ENCODE measurements around the gene SH2D1A. TPM values are rescaled to one million over a fixed set of nuclear protein-coding genes. Genes with fewer than 3 reads are reported as not detected.

SH2D1A gene
- total and polyA plus RNA-seq, 10 of the 15 experiments (the other 5 are each of a cell fraction or from before 2014, with no cell fraction given) = 0.33 to 8.8 (median 0.54) TPM; not detected in 1

GRCh38 chrX:124413244-124413643, 66.9 kb downstream of the SH2D1A start (continued):
- TF ChIP-seq SUPT20H (IDR thresholded peaks at IDR 0.05; ENCODE audit: borderline replicate concordance, control insufficient read depth, low read depth, low read length) = no peak

- Histone ChIP-seq H3K27ac (ENCODE audit: control insufficient read depth, insufficient read depth) (no peak overlapping the region), H3K4me3 (no peak overlapping the region), H3K79me2 (ENCODE audit: control insufficient read depth, insufficient read depth, low read length) (no peaks in the 10 kb centered on the region), H3K36me3 (ENCODE audit: control insufficient read depth in 2 of 2, insufficient read depth in 2 of 2, low read length in 1 of 2) (no peaks in the 10 kb centered on the region), H3K9ac (ENCODE audit: control insufficient read depth, insufficient read depth, low read length) (no peak overlapping the region), H4K20me1 (ENCODE audit: control insufficient read depth, insufficient read depth) (no peaks in the 10 kb centered on the region), H2AFZ (ENCODE audit: control insufficient read depth, low read depth, low read length) (no peak overlapping the region), H3K9me3 (replicated peaks; ENCODE audit: control insufficient read depth, insufficient read depth, low read length) (no peaks in the 10 kb centered on the region), H3K4me1 (ENCODE audit: control insufficient read depth, insufficient read depth, low read length) (no peaks in the 10 kb centered on the region), H3K4me2 (ENCODE audit: control insufficient read depth, insufficient read depth) (no peak overlapping the region), H3K27me3 (replicated peaks in 1 of 2; ENCODE audit: control insufficient read depth in 2 of 2, insufficient read depth in 2 of 2, low read length in 1 of 2) (no peaks in the 10 kb centered on the region)
- TF ChIP-seq, protein P1, sequence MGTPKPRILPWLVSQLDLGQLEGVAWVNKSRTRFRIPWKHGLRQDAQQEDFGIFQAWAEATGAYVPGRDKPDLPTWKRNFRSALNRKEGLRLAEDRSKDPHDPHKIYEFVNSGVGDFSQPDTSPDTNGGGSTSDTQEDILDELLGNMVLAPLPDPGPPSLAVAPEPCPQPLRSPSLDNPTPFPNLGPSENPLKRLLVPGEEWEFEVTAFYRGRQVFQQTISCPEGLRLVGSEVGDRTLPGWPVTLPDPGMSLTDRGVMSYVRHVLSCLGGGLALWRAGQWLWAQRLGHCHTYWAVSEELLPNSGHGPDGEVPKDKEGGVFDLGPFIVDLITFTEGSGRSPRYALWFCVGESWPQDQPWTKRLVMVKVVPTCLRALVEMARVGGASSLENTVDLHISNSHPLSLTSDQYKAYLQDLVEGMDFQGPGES (IDR thresholded peaks at IDR 0.05) = no peak
- POLR2A ChIA-PET = no interaction called here
- RAD21 ChIA-PET (ENCODE audit: unreplicated experiment) = no interaction called here
- CTCF ChIA-PET = no interaction called here
- no peak for DNase-seq (ENCODE audit: low read depth, low spot score)
- BruUV-seq (replicated peaks) = no TSS peak
- SMC1A ChIA-PET (ENCODE audit: uncharacterized antibody, unreplicated experiment) = no interaction called here
- ATAC-seq = no peak
- 1% methylated on average over 5 of the region's 5 CpGs for WGBS (ENCODE audit: insufficient coverage, insufficient replicate concordance, low lambda C conversion rate, missing lambda C conversion rate)
- intact Hi-C loops (cut with micrococcal nuclease; ENCODE audit: unreplicated experiment) = no loop called here
- in situ Hi-C loops (cut with MboI) = loop anchor here (25.0 kb wide), 1 partner anchor 723 kb away; no protein-coding TSS in a partner anchor
- FAIRE-seq = no peak
Observed at GRCh38 chrX:124414281-124414680, 67.9 kb downstream of the SH2D1A start.

GRCh38 chrX:124415115-124415800, 68.9 kb downstream of the SH2D1A start:
- H3K36me3 ChIP-seq (ENCODE audit: control insufficient read depth in 2 of 2, insufficient read depth in 2 of 2, low read length in 1 of 2) = no peaks in the 10 kb centered on the region
- no peaks in the 10 kb centered on the region for H3K79me2 ChIP-seq (ENCODE audit: control insufficient read depth, insufficient read depth, low read length)
- no peak overlapping the region for H3K27ac ChIP-seq (ENCODE audit: control insufficient read depth, insufficient read depth)
- H3K27me3 ChIP-seq (replicated peaks in 1 of 2; ENCODE audit: control insufficient read depth in 2 of 2, insufficient read depth in 2 of 2, low read length in 1 of 2) = no peaks in the 10 kb centered on the region
- ChIA-PET POLR2A (no interaction called here), CTCF (no interaction called here), RAD21 (ENCODE audit: unreplicated experiment) (interaction anchor here (1.0 kb wide), 1 partner anchor 8 kb away, joined by 4 read pairs; no protein-coding TSS in a partner anchor), SMC1A (ENCODE audit: uncharacterized antibody, unreplicated experiment) (interaction anchor here (1.0 kb wide), 2 partner anchors 8 to 72 kb away, joined by 4 read pairs; no protein-coding TSS in a partner anchor)
- H3K4me3 ChIP-seq = no peak overlapping the region
- FAIRE-seq (no peak), ATAC-seq (peak; percentile 47), DNase-seq (ENCODE audit: low read depth, low spot score) (no peak)
- no TSS peak for BruUV-seq (replicated peaks)
- WGBS (ENCODE audit: insufficient coverage, insufficient replicate concordance, low lambda C conversion rate, missing lambda C conversion rate) = 26% methylated on average over 5 of the region's 5 CpGs
- H3K9ac ChIP-seq (ENCODE audit: control insufficient read depth, insufficient read depth, low read length) = no peak overlapping the region
- in situ Hi-C loops (cut with MboI) (loop anchor here (25.0 kb wide), 1 partner anchor 722 kb away; no protein-coding TSS in a partner anchor), intact Hi-C loops (cut with micrococcal nuclease; ENCODE audit: unreplicated experiment) (no loop called here)
- H3K4me2 ChIP-seq (ENCODE audit: control insufficient read depth, insufficient read depth) = no peak overlapping the region
- H3K9me3 ChIP-seq (replicated peaks; ENCODE audit: control insufficient read depth, insufficient read depth, low read length) = no peaks in the 10 kb centered on the region
- no peak overlapping the region for H2AFZ ChIP-seq (ENCODE audit: control insufficient read depth, low read depth, low read length)
- H4K20me1 ChIP-seq (ENCODE audit: control insufficient read depth, insufficient read depth) = no peaks in the 10 kb centered on the region
- H3K4me1 ChIP-seq (ENCODE audit: control insufficient read depth, insufficient read depth, low read length) = no peaks in the 10 kb centered on the region
- TF ChIP-seq SRF (IDR thresholded peaks at IDR 0.05; ENCODE audit: low read depth in 2 of 2, low read length in 2 of 2) (no peak), IKZF1 (conservative IDR thresholded peaks at IDR 0.05) (peak; percentile 51), NR2F1 (conservative IDR thresholded peaks at IDR 0.05) (no peak), STAT3 (IDR thresholded peaks at IDR 0.05; ENCODE audit: low read depth, low read length) (no peak), TCF3 (IDR thresholded peaks at IDR 0.05; ENCODE audit: borderline replicate concordance, insufficient read depth, low read depth, low read length) (no peak), RCOR1 (conservative IDR thresholded peaks at IDR 0.05; ENCODE audit: low read depth, low read length) (no peak), BHLHE40 (IDR thresholded peaks at IDR 0.05; ENCODE audit: borderline replicate concordance in 1 of 2, low read depth in 2 of 2, low read length in 1 of 2) (peak in 1 of 2 experiments; percentile 47; a peak in 1 of 4 replicates)
- TF ChIP-seq, protein P2, sequence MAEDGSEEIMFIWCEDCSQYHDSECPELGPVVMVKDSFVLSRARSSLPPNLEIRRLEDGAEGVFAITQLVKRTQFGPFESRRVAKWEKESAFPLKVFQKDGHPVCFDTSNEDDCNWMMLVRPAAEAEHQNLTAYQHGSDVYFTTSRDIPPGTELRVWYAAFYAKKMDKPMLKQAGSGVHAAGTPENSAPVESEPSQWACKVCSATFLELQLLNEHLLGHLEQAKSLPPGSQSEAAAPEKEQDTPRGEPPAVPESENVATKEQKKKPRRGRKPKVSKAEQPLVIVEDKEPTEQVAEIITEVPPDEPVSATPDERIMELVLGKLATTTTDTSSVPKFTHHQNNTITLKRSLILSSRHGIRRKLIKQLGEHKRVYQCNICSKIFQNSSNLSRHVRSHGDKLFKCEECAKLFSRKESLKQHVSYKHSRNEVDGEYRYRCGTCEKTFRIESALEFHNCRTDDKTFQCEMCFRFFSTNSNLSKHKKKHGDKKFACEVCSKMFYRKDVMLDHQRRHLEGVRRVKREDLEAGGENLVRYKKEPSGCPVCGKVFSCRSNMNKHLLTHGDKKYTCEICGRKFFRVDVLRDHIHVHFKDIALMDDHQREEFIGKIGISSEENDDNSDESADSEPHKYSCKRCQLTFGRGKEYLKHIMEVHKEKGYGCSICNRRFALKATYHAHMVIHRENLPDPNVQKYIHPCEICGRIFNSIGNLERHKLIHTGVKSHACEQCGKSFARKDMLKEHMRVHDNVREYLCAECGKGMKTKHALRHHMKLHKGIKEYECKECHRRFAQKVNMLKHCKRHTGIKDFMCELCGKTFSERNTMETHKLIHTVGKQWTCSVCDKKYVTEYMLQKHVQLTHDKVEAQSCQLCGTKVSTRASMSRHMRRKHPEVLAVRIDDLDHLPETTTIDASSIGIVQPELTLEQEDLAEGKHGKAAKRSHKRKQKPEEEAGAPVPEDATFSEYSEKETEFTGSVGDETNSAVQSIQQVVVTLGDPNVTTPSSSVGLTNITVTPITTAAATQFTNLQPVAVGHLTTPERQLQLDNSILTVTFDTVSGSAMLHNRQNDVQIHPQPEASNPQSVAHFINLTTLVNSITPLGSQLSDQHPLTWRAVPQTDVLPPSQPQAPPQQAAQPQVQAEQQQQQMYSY (CRISPR knock-in tag; IDR thresholded peaks at IDR 0.05) = no peak
